ENCODE results near the gene HMGCS2. TPM values are rescaled to one million over a fixed set of nuclear protein-coding genes. Genes with fewer than 3 reads are reported as not detected.

HMGCS2 gene
- polyA plus RNA-seq, 1 of the 3 experiments (the other 2 are of a cell fraction): not detected

GRCh38 chr1:119743776-119744597 lies 24.7 kb downstream of the HMGCS2 start:
- Histone ChIP-seq H3K9me2 (no peaks in the 10 kb centered on the region), H3K9ac (no peak overlapping the region), H3K36me3 (replicated peaks in 1 of 2; ENCODE audit: control insufficient read depth in 1 of 2, insufficient read depth in 2 of 2, low read length in 1 of 2) (peaks cover 3 to 18% of the 10 kb centered on the region in 2 experiments), H3K4me2 (no peak overlapping the region), H3K79me2 (ENCODE audit: insufficient read depth) (no peaks in the 10 kb centered on the region), H4K20me1 (ENCODE audit: insufficient read depth) (no peaks in the 10 kb centered on the region), H3K27me3 (ENCODE audit: insufficient read depth) (no peaks in the 10 kb centered on the region), H3K4me1 (ENCODE audit: control insufficient read depth in 1 of 2, insufficient read depth in 2 of 2, low read depth in 1 of 2, low read length in 1 of 2) (peaks cover 0 to 9% of the 10 kb centered on the region in 2 experiments; a peak in 1 of 4 replicates), H3K9me3 (no peaks in the 10 kb centered on the region), H3K27ac (ENCODE audit: low read depth in 2 of 2, low read length in 1 of 2) (no peak overlapping the region), H2AFZ (ENCODE audit: low read depth) (no peak overlapping the region), H3K4me3 (ENCODE audit: low read depth in 2 of 2, low read length in 1 of 2) (no peak overlapping the region), H3F3A (replicated peaks; ENCODE audit: insufficient read depth) (no peaks in the 10 kb centered on the region)
- TF ChIP-seq RXRA (IDR thresholded peaks at IDR 0.05; ENCODE audit: borderline replicate concordance, low read depth) (no peak), MAX (IDR thresholded peaks at IDR 0.05; ENCODE audit: low read depth) (no peak), RAD21 (IDR thresholded peaks at IDR 0.05; ENCODE audit: low read length) (peak; percentile 78), SIN3A (IDR thresholded peaks at IDR 0.05; ENCODE audit: borderline replicate concordance, low read depth, low read length) (peak; percentile 62; the same call in 1 of the 2 replicates), JUND (IDR thresholded peaks at IDR 0.05) (no peak), CTCF (IDR thresholded peaks at IDR 0.05) (peak; percentile 83), SMC3 (IDR thresholded peaks at IDR 0.05; ENCODE audit: low read depth, low read length) (peak; percentile 70)
- ChIA-PET CTCF (interaction anchor here (0.6 to 5.3 kb wide), 31 partner anchors 9 to 219 kb away, joined by 3 to 70 read pairs (median 5); partner anchors contain the start of genes HMGCS2 and REG4), POLR2A (no interaction called here)
- 42% methylated on average over 14 of the region's 17 CpGs for WGBS (ENCODE audit: low lambda C conversion rate)
- peak; percentile 82 for DNase-seq

GRCh38 chr1:119743308-119743707 lies 25.4 kb downstream of the HMGCS2 start:
- H3K79me2 ChIP-seq (ENCODE audit: insufficient read depth): no peaks in the 10 kb centered on the region
- TF ChIP-seq JUND (IDR thresholded peaks at IDR 0.05): no peak
- no peak for TF ChIP-seq IRF3 (IDR thresholded peaks at IDR 0.05; ENCODE audit: low read depth, low read length)
- no peak for TF ChIP-seq MEF2A (IDR thresholded peaks at IDR 0.05; ENCODE audit: borderline replicate concordance, low read depth)
- no peak for TF ChIP-seq POLR2AphosphoS5 (IDR thresholded peaks at IDR 0.05; ENCODE audit: low read depth, low read length)
- no peak for TF ChIP-seq SMC3 (IDR thresholded peaks at IDR 0.05; ENCODE audit: low read depth, low read length)
- TF ChIP-seq TCF12 (IDR thresholded peaks at IDR 0.05): no peak
- TF ChIP-seq USF2 (IDR thresholded peaks at IDR 0.05; ENCODE audit: borderline replicate concordance, low read depth, low read length): no peak
- TF ChIP-seq, protein P1, sequence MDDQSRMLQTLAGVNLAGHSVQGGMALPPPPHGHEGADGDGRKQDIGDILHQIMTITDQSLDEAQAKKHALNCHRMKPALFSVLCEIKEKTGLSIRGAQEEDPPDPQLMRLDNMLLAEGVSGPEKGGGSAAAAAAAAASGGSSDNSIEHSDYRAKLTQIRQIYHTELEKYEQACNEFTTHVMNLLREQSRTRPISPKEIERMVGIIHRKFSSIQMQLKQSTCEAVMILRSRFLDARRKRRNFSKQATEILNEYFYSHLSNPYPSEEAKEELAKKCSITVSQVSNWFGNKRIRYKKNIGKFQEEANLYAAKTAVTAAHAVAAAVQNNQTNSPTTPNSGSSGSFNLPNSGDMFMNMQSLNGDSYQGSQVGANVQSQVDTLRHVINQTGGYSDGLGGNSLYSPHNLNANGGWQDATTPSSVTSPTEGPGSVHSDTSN (IDR thresholded peaks at IDR 0.05): no peak
- peaks cover 0 to 12% of the 10 kb centered on the region in 2 experiments; a peak in 1 of 4 replicates for H3K4me1 ChIP-seq (ENCODE audit: control insufficient read depth in 1 of 2, insufficient read depth in 2 of 2, low read depth in 1 of 2, low read length in 1 of 2)
- POLR2A ChIA-PET: no interaction called here
- no peak overlapping the region for H3K4me2 ChIP-seq
- H3K9ac ChIP-seq: no peak overlapping the region
- DNase-seq: no peak
- H3F3A ChIP-seq (replicated peaks; ENCODE audit: insufficient read depth): no peaks in the 10 kb centered on the region
- no peaks in the 10 kb centered on the region for H4K20me1 ChIP-seq (ENCODE audit: insufficient read depth)
- no peaks in the 10 kb centered on the region for H3K27me3 ChIP-seq (ENCODE audit: insufficient read depth)
- no peak overlapping the region for H3K4me3 ChIP-seq (ENCODE audit: low read depth in 2 of 2, low read length in 1 of 2)
- no peaks in the 10 kb centered on the region for H3K9me3 ChIP-seq
- no peaks in the 10 kb centered on the region for H3K9me2 ChIP-seq
- no peak overlapping the region for H2AFZ ChIP-seq (ENCODE audit: low read depth)
- WGBS (ENCODE audit: low lambda C conversion rate): 92% methylated on average over 2 of the region's 3 CpGs
- CTCF ChIA-PET: interaction anchor here (0.6 to 5.3 kb wide), 21 partner anchors 10 to 220 kb away, joined by 3 to 70 read pairs (median 10); partner anchors contain the start of genes HMGCS2 and REG4
- no peak overlapping the region for H3K27ac ChIP-seq (ENCODE audit: low read depth in 2 of 2, low read length in 1 of 2)
- H3K36me3 ChIP-seq (replicated peaks in 1 of 2; ENCODE audit: control insufficient read depth in 1 of 2, insufficient read depth in 2 of 2, low read length in 1 of 2): peaks cover 3 to 21% of the 10 kb centered on the region in 2 experiments

Data from SK-N-SH (cell line).